Lower leg skin (tissue), 4 donors: ENCODE measurements around the gene SOX11. TPM values are rescaled to one million over a fixed set of nuclear protein-coding genes. Genes with fewer than 3 reads are reported as not detected.

Experiments used
- DNase-seq, 2 donors: peaks; one replicate each; pipeline ENCODE4 v3.0.0-alpha.2; 2019; ENCODE audit warnings: low spot score in 2 of 2
- H3K4me3 ChIP-seq: fragments of 200-600 bp; sonication (generic); 2 replicates; pipeline ENCODE4 v1.5.1; 2017; ENCODE audit warnings: mild to moderate bottlenecking, low read depth; ENCODE audit not compliant: poor library complexity, severe bottlenecking
- CTCF ChIP-seq, 3 donors: fragments of 450-650 bp; IDR thresholded peaks; one replicate each; pipeline ENCODE4 v1.5.1; 2016; ENCODE audit warnings: antibody characterized with exemption in 3 of 3, mild to moderate bottlenecking in 3 of 3, moderate library complexity in 2 of 3
- POLR2A ChIP-seq, 2 donors: fragments of 450-650 bp; IDR thresholded peaks; one replicate each; pipeline ENCODE4 v1.6.1; 2016 to 2017; ENCODE audit warnings: antibody characterized with exemption in 2 of 2, mild to moderate bottlenecking in 1 of 2, moderate library complexity in 1 of 2
- WGBS, 2 donors: methylation state at CpG; one replicate each; pipeline ENCODE4 v1.1.5; 2018; 5-methylcytosine and 5-hydroxymethylcytosine counted together
- intact Hi-C: fragments of 100-400 bp; cut with DNase I; formaldehyde crosslinking; loops from one replicate; pipeline ENCODE4 v1.15.0; 2023; ENCODE audit warnings: low total_unique reads
- total RNA-seq, 4 donors: library from RNA; depleted of rRNA; stranded (reverse); fragments of >200 nt; gene quantifications; one replicate each; pipeline ENCODE4 v1.1.0, GENCODE V29; 2016

The SOX11 gene
- total RNA-seq, 4 donors from 2014 or later = 0.03 to 0.21 TPM; not detected in 2

DNA sequence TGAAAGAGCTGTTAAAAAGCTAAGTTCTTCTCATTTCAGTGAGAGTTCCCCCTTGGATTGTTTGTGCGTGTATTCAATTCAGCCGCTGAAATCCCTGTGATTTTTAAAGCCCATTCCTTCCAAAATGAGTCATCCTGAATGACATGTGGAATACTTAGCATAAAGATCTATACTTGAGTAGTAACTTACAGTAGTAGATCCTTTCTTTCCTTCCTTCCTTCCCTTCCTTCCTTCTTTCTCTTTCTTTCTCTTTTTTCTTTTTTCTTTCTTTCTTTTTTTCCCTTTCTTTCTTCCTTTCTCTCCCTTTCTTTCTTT lies 18.2 kb upstream of the SOX11 start:
- WGBS, 2 donors = 10 to 13% methylated on average over 2 of the region's 2 CpGs
- DNase-seq = no peak
- TF ChIP-seq CTCF (IDR thresholded peaks at IDR 0.05) (no peak), POLR2A (IDR thresholded peaks at IDR 0.05) (no peak)
- intact Hi-C loops = no loop called here
- H3K4me3 ChIP-seq = no peak overlapping the region

GRCh38 chr2:5677133-5677532 lies 15.1 kb upstream of the SOX11 start:
- TF ChIP-seq CTCF (IDR thresholded peaks at IDR 0.05) (no peak), POLR2A (IDR thresholded peaks at IDR 0.05) (no peak)
- DNase-seq = no peak
- intact Hi-C loops = no loop called here
- 72 to 84% methylated on average over 2 of the region's 2 CpGs for WGBS, 2 donors
- no peak overlapping the region for H3K4me3 ChIP-seq

DNA sequence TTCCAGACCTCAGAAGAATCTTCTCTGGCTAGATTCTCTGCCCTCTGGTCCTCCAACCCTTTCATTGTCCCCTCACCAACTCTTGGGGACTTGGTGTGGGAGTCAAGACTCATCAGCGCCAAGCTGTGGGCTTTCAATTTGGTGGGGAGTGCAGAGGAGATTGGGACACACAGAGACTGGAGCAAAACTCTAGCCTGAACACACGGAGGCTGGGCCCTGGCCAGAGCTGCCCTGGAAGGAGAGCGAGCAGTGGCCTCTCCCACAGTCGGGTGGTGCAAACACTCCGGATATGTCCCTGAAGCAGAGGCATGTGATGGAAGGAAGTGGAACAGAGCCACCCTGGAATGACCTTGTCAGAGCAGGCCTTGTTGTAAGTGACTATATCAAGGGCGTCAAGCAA lies 8.7 kb upstream of the SOX11 start:
- 82 to 92% methylated on average over 5 to 6 of the region's 6 CpGs for WGBS, 2 donors
- H3K4me3 ChIP-seq = no peak overlapping the region
- intact Hi-C loops = no loop called here
- no peak for TF ChIP-seq CTCF (IDR thresholded peaks at IDR 0.05)
- no peak for TF ChIP-seq POLR2A (IDR thresholded peaks at IDR 0.05)
- no peak for DNase-seq

- no peak overlapping the region for H3K4me3 ChIP-seq
- TF ChIP-seq POLR2A (IDR thresholded peaks at IDR 0.05) = no peak
- no peak for TF ChIP-seq CTCF (IDR thresholded peaks at IDR 0.05)
- intact Hi-C loops = no loop called here
- 82% methylated on average over 9 of the region's 9 CpGs for WGBS, 2 donors
- DNase-seq = no peak
These were observed 7.0 kb upstream of the SOX11 start for GRCh38 chr2:5685225-5685624.

DNA sequence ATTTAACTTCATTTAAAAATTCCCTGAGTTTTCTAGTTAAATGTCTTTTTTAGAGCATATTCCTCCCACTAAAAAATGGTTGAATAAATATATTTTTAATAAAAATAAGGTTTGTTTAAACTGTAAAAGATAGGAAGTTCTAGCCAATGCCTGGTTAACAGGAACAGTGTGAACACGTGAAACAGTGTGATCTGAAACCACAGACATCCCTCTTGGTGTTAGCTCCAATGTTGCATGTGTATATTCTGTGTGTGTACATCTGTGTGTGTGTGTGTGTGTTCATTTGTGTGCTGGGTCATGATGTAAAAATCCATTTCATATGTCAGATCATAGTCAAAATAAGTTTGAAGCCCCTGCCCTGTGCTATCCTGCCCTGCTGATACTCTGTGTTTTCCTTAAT lies 6.1 kb upstream of the SOX11 start:
- intact Hi-C loops = no loop called here
- WGBS, 2 donors = 50 to 67% methylated on average over 1 of the region's 1 CpG
- no peak overlapping the region for H3K4me3 ChIP-seq
- TF ChIP-seq POLR2A (IDR thresholded peaks at IDR 0.05) = no peak
- no peak for TF ChIP-seq CTCF (IDR thresholded peaks at IDR 0.05)
- DNase-seq = no peak

- no peak for DNase-seq
- no peak overlapping the region for H3K4me3 ChIP-seq
- intact Hi-C loops = no loop called here
- 65 to 75% methylated on average over 5 of the region's 5 CpGs for WGBS, 2 donors
- TF ChIP-seq POLR2A (IDR thresholded peaks at IDR 0.05) (no peak), CTCF (IDR thresholded peaks at IDR 0.05) (no peak)
These were observed 5.6 kb upstream of the SOX11 start for GRCh38 chr2:5686536-5686935.
